Measurements from ENCODE around the gene PAFAH1B1.

- TF ChIP-seq EZH2 (IDR thresholded peaks at IDR 0.05; ENCODE audit: borderline replicate concordance, low read depth, low read length, poor library complexity, severe bottlenecking) (no peak), CTCF (conservative IDR thresholded peaks at IDR 0.05; ENCODE audit: low read depth, low read length) (no peak)
These were observed 128.1 kb downstream of the PAFAH1B1 start for GRCh38 chr17:2721603-2722002.

All from A673 (cell line).